H1 (cell line): ENCODE data around the gene PRKN. TPM values are rescaled to one million over a fixed set of nuclear protein-coding genes. Genes with fewer than 3 reads are reported as not detected.

Experiments
- CTCF ChIA-PET: fragments of 300-600 bp; sonication (Branson Sonifier 250); formaldehyde crosslinking; loops from one replicate; lab custom pipeline; 2021; ENCODE audit not compliant: partially characterized antibody; lab: Charles Lee
- POLR2A ChIA-PET: fragments of 300-600 bp; sonication (Branson Sonifier 250); formaldehyde crosslinking; loops from one replicate; lab custom pipeline; 2021; ENCODE audit warnings: inconsistent platforms; ENCODE audit not compliant: partially characterized antibody; lab: Charles Lee
- DNase-seq, 2 experiments: peaks; one replicate each; pipeline versions ENCODE4 v3.0.0 to v3.0.0-alpha.2; 2010 to 2022; ENCODE audit warnings: low spot score in 2 of 2, low read depth in 1 of 2, mixed read lengths in 1 of 2
- FAIRE-seq: peaks from 2 replicates; lab custom pipeline; 2011; peaks lifted over from hg19 to GRCh38; lab: Jason Lieb, UNC
- H2AFZ ChIP-seq: 2 replicates; pipeline ENCODE4 v1.8.1; 2012; ENCODE audit warnings: low read length, inconsistent platforms
- H2AK5ac ChIP-seq: 2 replicates; pipeline ENCODE4 v1.6.1; 2013; ENCODE audit warnings: low read depth, low read length
- H2BK120ac ChIP-seq: replicated peaks from 2 replicates; pipeline ENCODE3; 2013; ENCODE audit warnings: low read depth, low read length, inconsistent platforms
- H2BK12ac ChIP-seq: 2 replicates; pipeline ENCODE4 v1.6.1; 2013; ENCODE audit warnings: low read depth, low read length
- H2BK15ac ChIP-seq: 2 replicates; pipeline ENCODE4 v1.6.1; 2013; ENCODE audit warnings: low read length
- H2BK20ac ChIP-seq: 2 replicates; pipeline ENCODE4 v1.6.1; 2013; ENCODE audit warnings: low read length
- H2BK5ac ChIP-seq: 2 replicates; pipeline ENCODE4 v1.6.1; 2013; ENCODE audit warnings: low read depth, low read length
- H3K14ac ChIP-seq: 2 replicates; pipeline ENCODE4 v1.6.1; 2013; ENCODE audit warnings: inconsistent platforms; ENCODE audit not compliant: insufficient read length
- H3K18ac ChIP-seq: 2 replicates; pipeline ENCODE4 v1.6.1; 2013; ENCODE audit warnings: low read length; ENCODE audit errors: extremely low read depth
- H3K23ac ChIP-seq: 2 replicates; pipeline ENCODE4 v1.6.1; 2013; ENCODE audit warnings: inconsistent platforms; ENCODE audit not compliant: insufficient read length
- H3K23me2 ChIP-seq: 2 replicates; pipeline ENCODE4 v1.6.1; 2013; ENCODE audit warnings: low read depth, low read length
- H3K27ac ChIP-seq: 2 replicates; pipeline ENCODE4 v1.6.1; 2011; ENCODE audit warnings: low read depth, low read length, inconsistent platforms
- H3K27me3 ChIP-seq, 4 experiments: replicated peaks in 1 of 4; 1 replicate in 1 of 4; 2 replicates in 3 of 4; pipeline versions ENCODE4 v1.6.1 to v1.8.1; 2011 to 2013; ENCODE audit warnings: low read length in 3 of 4, mild to moderate bottlenecking in 3 of 4, inconsistent platforms in 2 of 4, mixed read lengths in 2 of 4, moderate library complexity in 1 of 4; ENCODE audit not compliant: control insufficient read depth in 3 of 4, insufficient read depth in 3 of 4; ENCODE audit errors: extremely low read depth in 1 of 4
- H3K36me3 ChIP-seq, 4 experiments: 2 replicates each; pipeline versions ENCODE4 v1.6.1 to v1.8.1; 2011 to 2013; ENCODE audit warnings: mild to moderate bottlenecking in 4 of 4, low read length in 3 of 4, moderate library complexity in 2 of 4, control low read depth in 1 of 4, inconsistent platforms in 1 of 4; ENCODE audit not compliant: insufficient read depth in 4 of 4, control insufficient read depth in 2 of 4
- H3K4ac ChIP-seq: replicated peaks from 2 replicates; pipeline ENCODE3; 2013; ENCODE audit warnings: low read length, low read depth, mixed read lengths, inconsistent platforms; ENCODE audit not compliant: insufficient read length
- H3K4me1 ChIP-seq, 4 experiments: replicated peaks in 1 of 4; 1 replicate in 1 of 4; 2 replicates in 3 of 4; pipeline versions ENCODE4 v1.6.1 to v1.8.1; 2011 to 2013; ENCODE audit warnings: low read length in 3 of 4, inconsistent platforms in 2 of 4, mixed read lengths in 1 of 4; ENCODE audit not compliant: insufficient read depth in 4 of 4, control insufficient read depth in 3 of 4
- H3K4me2 ChIP-seq, 2 experiments: 2 replicates each; pipeline versions ENCODE4 v1.6.1 to v1.8.1; 2011 to 2013; ENCODE audit warnings: low read depth in 2 of 2, low read length in 2 of 2, control low read depth in 1 of 2, inconsistent platforms in 1 of 2, mild to moderate bottlenecking in 1 of 2; ENCODE audit not compliant: insufficient read depth in 1 of 2
- H3K4me3 ChIP-seq, 4 experiments: fragments of 200-600, 300-600 bp in 1 of 4; sonication (generic), shearing (Covaris generic), sonication (Bioruptor Twin) in 1 of 4; 2 replicates each; pipeline versions ENCODE4 v1.5.1 to v1.8.1; 2011 to 2016; ENCODE audit warnings: low read length in 4 of 4, low read depth in 3 of 4, control low read depth in 2 of 4, inconsistent platforms in 2 of 4, mild to moderate bottlenecking in 2 of 4, mixed read lengths in 1 of 4, moderate library complexity in 1 of 4; ENCODE audit not compliant: insufficient read depth in 2 of 4; ENCODE audit errors: extremely low read depth in 1 of 4
- H3K56ac ChIP-seq: replicated peaks from 2 replicates; pipeline ENCODE3; 2013; ENCODE audit warnings: low read depth, mild to moderate bottlenecking, mixed read lengths, low read length, inconsistent platforms; ENCODE audit not compliant: insufficient read length
- H3K79me1 ChIP-seq: 2 replicates; pipeline ENCODE4 v1.6.1; 2013; ENCODE audit warnings: low read depth, low read length, control low read depth
- H3K79me2 ChIP-seq, 2 experiments: 2 replicates each; pipeline versions ENCODE4 v1.6.1 to v1.8.1; 2012 to 2013; ENCODE audit warnings: low read length in 2 of 2, mild to moderate bottlenecking in 2 of 2, inconsistent platforms in 1 of 2; ENCODE audit not compliant: insufficient read depth in 2 of 2, control insufficient read depth in 1 of 2
- H3K9ac ChIP-seq, 4 experiments: replicated peaks in 1 of 4; 1 replicate in 1 of 4; 2 replicates in 3 of 4; pipeline versions ENCODE4 v1.6.1 to v1.8.1; 2011 to 2013; ENCODE audit warnings: low read depth in 3 of 4, low read length in 3 of 4, control low read depth in 2 of 4, mild to moderate bottlenecking in 2 of 4, moderate library complexity in 2 of 4, inconsistent platforms in 1 of 4; ENCODE audit errors: extremely low read depth in 1 of 4
- H3K9me3 ChIP-seq, 2 experiments: 2 replicates each; pipeline versions ENCODE4 v1.6.1 to v1.8.1; 2012 to 2013; ENCODE audit warnings: mild to moderate bottlenecking in 2 of 2, moderate library complexity in 2 of 2, control low read depth in 1 of 2, inconsistent platforms in 1 of 2, low read depth in 1 of 2, low read length in 1 of 2, mixed read lengths in 1 of 2; ENCODE audit not compliant: insufficient read depth in 2 of 2
- H4K20me1 ChIP-seq, 2 experiments: replicated peaks in 1 of 2; 2 replicates each; pipeline versions ENCODE3 to v1.8.1; 2011 to 2013; ENCODE audit warnings: inconsistent platforms in 2 of 2, low read length in 2 of 2, mild to moderate bottlenecking in 1 of 2; ENCODE audit not compliant: insufficient read depth in 2 of 2, control insufficient read depth in 1 of 2
- H4K5ac ChIP-seq: 2 replicates; pipeline ENCODE4 v1.6.1; 2013; ENCODE audit warnings: low read length, low read depth, mixed read lengths, inconsistent platforms; ENCODE audit not compliant: insufficient read length
- H4K8ac ChIP-seq: 2 replicates; pipeline ENCODE4 v1.8.0; 2013; ENCODE audit warnings: mild to moderate bottlenecking, moderate library complexity, low read length, inconsistent platforms; ENCODE audit not compliant: insufficient read depth; ENCODE audit errors: extremely low read depth
- H4K91ac ChIP-seq: replicated peaks from 2 replicates; pipeline ENCODE3; 2013; ENCODE audit warnings: low read length, mixed read lengths, inconsistent platforms; ENCODE audit not compliant: insufficient read length
- CHD2 ChIP-seq: IDR thresholded peaks from 2 replicates; pipeline ENCODE4 v1.6.1; 2012; ENCODE audit warnings: low read length, improper control_type of control experiment
- GABPA ChIP-seq: IDR thresholded peaks from 2 replicates; pipeline ENCODE4 v1.6.1; 2011; ENCODE audit warnings: mild to moderate bottlenecking, low read length, moderate library complexity, borderline replicate concordance; ENCODE audit not compliant: insufficient read depth
- HDAC6 ChIP-seq: IDR thresholded peaks from one replicate; pipeline ENCODE4 v1.7.1; 2012; ENCODE audit warnings: low read depth, mild to moderate bottlenecking, inconsistent platforms, low read length, moderate library complexity
- WGBS, 2 experiments: shearing (Covaris generic) in 1 of 2; methylation state at CpG; one replicate each; pipeline versions ENCODE4 v1.1.6 to v1.1.7; 2013 to 2015; ENCODE audit warnings: low lambda C conversion rate in 2 of 2, mixed read lengths in 2 of 2, inconsistent platforms in 1 of 2, low coverage in 1 of 2, missing lambda C conversion rate in 1 of 2; ENCODE audit not compliant: insufficient replicate concordance in 2 of 2, insufficient coverage in 1 of 2, insufficient read length in 1 of 2; ENCODE audit errors: extremely low coverage in 1 of 2, missing lambda C conversion rate in 1 of 2; 5-methylcytosine and 5-hydroxymethylcytosine counted together
- polyA plus RNA-seq, 7 experiments: library from polyadenylated mRNA; depleted of rRNA in 3 of 7; stranded (reverse) in 5 of 7; unstranded in 2 of 7; fragments of >200 nt in 5 of 7; fragments of 200-250 nt in 2 of 7; gene quantifications; 1 replicate in 5 of 7; 2 replicates in 1 of 7; 4 replicates in 1 of 7; pipeline versions ENCODE4 v1.2.1 to v1.2.3, GENCODE V29; 2011 to 2013; ENCODE audit warnings: missing spikeins in 2 of 7, mixed read lengths in 2 of 7
- total RNA-seq: library from RNA; stranded (reverse); fragmentation: NEBNext Ultra II Directional; extraction: Animal tissue kit (Norgen Biotek cat#: 25700); gene quantifications from 2 replicates; pipeline ENCODE4 v1.2.1, GENCODE V29; 2021
- TF ChIP-seq, protein P1 (sequence below): IDR thresholded peaks from 2 replicates; pipeline ENCODE4 v1.6.1; 2012; ENCODE audit warnings: low read length, inconsistent platforms

Gene PRKN
- total and polyA plus RNA-seq, 2 of the 8 experiments (the other 6 are each of a cell fraction or from before 2014, with no cell fraction given), result 0.13 to 0.29 TPM

DNA sequence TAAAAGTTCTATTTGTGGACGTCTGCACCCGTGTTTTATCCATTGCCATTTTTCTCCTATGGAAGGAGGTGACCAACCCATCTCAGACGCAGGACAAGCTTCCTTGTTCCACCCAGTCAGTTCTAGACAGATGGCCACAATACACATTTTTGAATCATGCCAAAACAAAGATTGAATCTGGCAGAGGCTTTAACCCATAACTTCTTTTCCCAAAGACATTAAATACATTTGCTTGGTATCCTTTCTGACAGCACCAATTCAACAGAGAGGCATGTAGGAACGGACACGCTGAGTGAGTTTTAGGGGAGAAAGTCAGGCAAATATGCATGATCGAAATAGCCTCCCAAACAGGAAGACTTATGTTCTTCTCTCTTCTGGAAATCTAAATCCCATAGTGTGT lies 901.1 kb downstream of the PRKN start:
- Histone ChIP-seq H3K23ac (no peak overlapping the region), H3K36me3 (no peaks in the 10 kb centered on the region), H3K27me3 (no peaks in the 10 kb centered on the region), H3K9ac (no peak overlapping the region), H4K5ac (no peak overlapping the region), H4K20me1 (no peaks in the 10 kb centered on the region), H3K4ac (no peak overlapping the region), H4K8ac (no peak overlapping the region), H3K14ac (no peak overlapping the region), H2BK120ac (no peak overlapping the region), H2BK20ac (no peak overlapping the region), H3K9me3 (no peaks in the 10 kb centered on the region), H2AK5ac (no peak overlapping the region), H3K4me3 (no peak overlapping the region), H3K4me2 (no peak overlapping the region), H3K18ac (no peak overlapping the region), H3K23me2 (no peaks in the 10 kb centered on the region), H3K56ac (no peak overlapping the region), H2BK15ac (no peak overlapping the region), H2AFZ (no peak overlapping the region), H3K4me1 (peaks cover 0 to 4% (median 0%) of the 10 kb centered on the region in 4 experiments; a peak in 2 of 7 replicates), H3K27ac (no peak overlapping the region), H3K79me2 (no peaks in the 10 kb centered on the region), H4K91ac (no peak overlapping the region), H3K79me1 (no peaks in the 10 kb centered on the region), H2BK12ac (no peak overlapping the region), H2BK5ac (no peak overlapping the region)
- ChIA-PET CTCF (interaction anchor here (1.7 kb wide), 1 partner anchor 91 kb away, joined by 3 read pairs; no protein-coding TSS in a partner anchor), POLR2A (no interaction called here)
- 93% methylated on average over 6 of the region's 6 CpGs; no CpG with 5 or more reads in 1 of the 2 experiments for WGBS, 2 experiments
- DNase-seq (no peak), FAIRE-seq (no peak)
- no peak for TF ChIP-seq CHD2
- no peak for TF ChIP-seq HDAC6
- TF ChIP-seq, protein P1, sequence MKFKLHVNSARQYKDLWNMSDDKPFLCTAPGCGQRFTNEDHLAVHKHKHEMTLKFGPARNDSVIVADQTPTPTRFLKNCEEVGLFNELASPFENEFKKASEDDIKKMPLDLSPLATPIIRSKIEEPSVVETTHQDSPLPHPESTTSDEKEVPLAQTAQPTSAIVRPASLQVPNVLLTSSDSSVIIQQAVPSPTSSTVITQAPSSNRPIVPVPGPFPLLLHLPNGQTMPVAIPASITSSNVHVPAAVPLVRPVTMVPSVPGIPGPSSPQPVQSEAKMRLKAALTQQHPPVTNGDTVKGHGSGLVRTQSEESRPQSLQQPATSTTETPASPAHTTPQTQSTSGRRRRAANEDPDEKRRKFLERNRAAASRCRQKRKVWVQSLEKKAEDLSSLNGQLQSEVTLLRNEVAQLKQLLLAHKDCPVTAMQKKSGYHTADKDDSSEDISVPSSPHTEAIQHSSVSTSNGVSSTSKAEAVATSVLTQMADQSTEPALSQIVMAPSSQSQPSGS, result no peak
- no peak for TF ChIP-seq GABPA
